ENCODE results near the gene ANO10.

GRCh38 chr3:43409506-43409905 is 212.3 kb downstream of the ANO10 start:
- TF ChIP-seq CTCF (IDR thresholded peaks at IDR 0.05) (no peak), POLR2AphosphoS5 (IDR thresholded peaks at IDR 0.05) (no peak)
